ENCODE data around the gene PTCD1. TPM values are rescaled to one million over a fixed set of nuclear protein-coding genes. Genes with fewer than 3 reads are reported as not detected.
A peak's percentile ranks its signal among the peaks of the same experiment; 100 is the strongest.

Gene PTCD1, protein sequence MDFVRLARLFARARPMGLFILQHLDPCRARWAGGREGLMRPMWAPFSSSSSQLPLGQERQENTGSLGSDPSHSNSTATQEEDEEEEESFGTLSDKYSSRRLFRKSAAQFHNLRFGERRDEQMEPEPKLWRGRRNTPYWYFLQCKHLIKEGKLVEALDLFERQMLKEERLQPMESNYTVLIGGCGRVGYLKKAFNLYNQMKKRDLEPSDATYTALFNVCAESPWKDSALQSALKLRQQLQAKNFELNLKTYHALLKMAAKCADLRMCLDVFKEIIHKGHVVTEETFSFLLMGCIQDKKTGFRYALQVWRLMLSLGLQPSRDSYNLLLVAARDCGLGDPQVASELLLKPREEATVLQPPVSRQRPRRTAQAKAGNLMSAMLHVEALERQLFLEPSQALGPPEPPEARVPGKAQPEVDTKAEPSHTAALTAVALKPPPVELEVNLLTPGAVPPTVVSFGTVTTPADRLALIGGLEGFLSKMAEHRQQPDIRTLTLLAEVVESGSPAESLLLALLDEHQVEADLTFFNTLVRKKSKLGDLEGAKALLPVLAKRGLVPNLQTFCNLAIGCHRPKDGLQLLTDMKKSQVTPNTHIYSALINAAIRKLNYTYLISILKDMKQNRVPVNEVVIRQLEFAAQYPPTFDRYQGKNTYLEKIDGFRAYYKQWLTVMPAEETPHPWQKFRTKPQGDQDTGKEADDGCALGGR
- polyA plus RNA-seq (ENCODE audit: insufficient read length in 3 of 3): 1 to 10 TPM; 3.6 to 4.6 (median 4.1) TPM

DNA sequence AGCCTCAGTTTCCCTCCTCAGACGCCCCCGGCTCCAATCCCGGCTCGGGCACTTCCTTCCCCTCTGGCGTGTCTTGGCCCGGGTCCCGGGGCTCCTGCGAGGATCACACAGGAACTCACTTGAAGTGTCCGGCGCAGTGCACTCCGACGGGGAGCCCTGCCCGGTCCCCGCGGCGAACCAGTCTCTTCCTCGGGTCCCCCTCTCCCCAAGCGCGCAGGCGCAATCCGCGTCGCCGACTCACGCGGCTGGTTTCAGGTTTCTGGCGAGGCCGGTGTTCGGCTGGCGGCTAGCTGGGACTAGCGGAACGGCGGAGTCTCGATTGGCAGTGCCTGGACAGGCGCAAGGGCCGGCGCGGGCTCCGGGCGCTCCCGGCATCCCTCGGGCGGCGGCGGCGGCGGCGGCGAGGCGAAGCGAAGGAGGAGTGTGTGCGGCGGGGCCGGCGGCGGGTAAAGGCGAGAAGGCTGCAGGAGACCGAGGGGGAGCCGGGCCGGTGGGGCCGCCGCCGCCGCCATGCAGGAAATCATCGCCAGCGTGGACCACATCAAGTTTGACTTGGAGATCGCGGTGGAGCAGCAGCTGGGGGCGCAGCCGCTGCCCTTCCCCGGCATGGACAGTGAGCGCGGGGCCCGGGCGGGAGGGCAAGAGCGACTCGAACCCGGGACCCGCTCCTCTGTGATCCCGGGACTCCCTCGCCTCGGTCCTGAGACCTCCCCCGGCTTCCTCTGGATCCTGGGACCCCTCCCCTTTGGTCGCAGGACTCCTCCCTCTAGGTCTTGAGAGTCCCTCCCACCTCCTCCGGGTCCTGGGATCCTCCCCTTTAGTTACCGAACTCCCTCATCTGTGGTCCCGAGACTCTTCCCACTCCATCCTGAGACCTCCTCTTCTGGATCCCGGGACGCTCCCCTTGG, at the start of gene PTCD1, which contains the start of gene CPSF4:
Gene PTCD1 (minus strand): TSS at position 226 of the 908 bp plus-strand sequence. CDS start 3,556 bp downstream, outside the sequence.
Gene CPSF4 (plus strand): TSS at position 371 of the 908 bp plus-strand sequence. CDS start 140 bp downstream, at position 511.
- DNase-seq (ENCODE audit: low read depth in 3 of 3, low spot score in 2 of 3): peak; percentile 83 to 87 (median 87)

DNA sequence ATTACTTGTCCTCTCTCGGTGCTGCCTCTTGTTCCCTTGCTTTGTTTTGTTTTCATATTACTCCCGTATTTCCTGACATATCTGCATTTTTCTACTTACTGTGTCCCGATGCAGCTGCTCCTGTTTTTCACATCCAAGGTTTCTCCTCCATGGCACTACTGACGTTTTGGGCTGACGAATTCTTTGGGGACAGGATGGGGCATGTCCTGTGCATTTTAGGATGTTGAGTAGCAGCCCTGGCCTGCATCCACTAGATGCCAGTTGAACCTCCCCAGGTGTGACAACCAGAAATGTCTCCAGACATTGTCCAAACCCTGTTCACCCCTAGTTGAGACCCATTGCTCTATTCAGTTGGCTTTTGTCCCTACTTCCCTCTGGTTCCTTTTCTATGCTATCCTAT, 46.5 kb upstream of the PTCD1 start:
- DNase-seq (ENCODE audit: low read depth in 3 of 3, low spot score in 2 of 3): no peak

DNA sequence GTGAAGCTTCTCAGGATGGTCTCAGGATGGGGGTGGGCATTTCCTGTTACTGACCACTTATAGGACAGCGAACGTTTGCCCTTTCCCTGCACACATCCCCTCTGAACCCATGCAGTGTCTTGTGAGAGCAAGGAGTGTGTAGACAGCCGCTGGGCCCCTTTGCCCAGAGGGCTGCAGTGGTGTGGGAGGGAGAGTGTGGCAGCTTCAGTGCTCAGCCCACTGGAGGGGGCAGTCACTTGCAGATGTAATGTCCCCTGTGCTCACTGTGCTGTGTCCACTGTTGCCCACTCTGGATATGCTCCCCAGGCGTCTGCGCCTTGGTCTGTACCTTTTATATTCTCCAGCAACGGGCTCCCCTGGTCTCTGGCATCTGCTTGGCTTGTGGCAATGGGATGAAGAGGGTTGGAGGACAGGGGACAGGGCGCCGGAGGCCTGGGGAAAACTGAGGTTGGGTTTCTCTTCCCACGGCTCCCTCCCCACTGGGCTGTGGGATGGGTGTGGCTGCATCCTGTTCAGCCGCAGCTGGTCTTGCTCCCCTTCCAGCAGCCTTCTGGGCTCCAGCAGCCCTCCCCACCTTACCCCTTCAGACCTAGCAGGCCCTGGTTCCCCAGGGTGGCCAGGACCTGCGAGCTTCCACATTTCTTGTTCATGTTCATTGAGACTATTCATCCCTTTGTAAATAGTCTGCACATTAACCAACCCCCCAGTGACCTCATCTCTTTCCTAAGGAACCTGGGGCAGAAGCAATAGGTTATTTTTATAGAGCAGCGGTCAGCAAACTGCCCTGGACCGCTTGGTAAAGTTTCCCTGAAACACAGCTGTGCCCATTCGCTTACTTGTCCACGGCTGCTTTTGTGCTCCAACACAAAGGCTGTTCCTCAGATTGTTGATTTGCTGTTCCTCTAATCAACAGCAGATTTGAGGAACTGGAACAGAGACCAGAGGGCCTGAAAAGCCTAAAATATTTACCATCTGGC, 40.2 kb upstream of the PTCD1 start:
- no peak for DNase-seq (ENCODE audit: low read depth in 3 of 3, low spot score in 2 of 3)

DNA sequence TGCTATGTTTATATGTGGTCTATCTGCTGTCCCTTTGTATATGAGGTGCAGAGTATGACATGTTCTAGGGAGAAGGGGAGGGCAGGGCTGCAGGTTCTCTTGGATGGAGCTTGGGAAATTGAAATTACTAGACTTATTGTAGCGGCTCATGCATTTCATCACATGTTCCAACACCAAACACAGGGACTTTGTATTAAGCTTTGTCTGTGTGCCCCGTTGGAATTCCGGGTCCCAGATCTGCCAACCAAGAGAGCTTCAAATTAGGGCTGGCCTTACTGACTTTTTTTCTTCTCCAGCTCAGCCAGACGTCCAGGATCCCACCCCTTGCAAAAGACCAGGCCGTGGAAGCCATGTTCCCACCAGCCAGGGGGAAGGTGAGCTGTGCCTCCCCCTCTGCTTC, 37.5 kb upstream of the PTCD1 start:
- DNase-seq (ENCODE audit: low read depth in 3 of 3, low spot score in 2 of 3): no peak

DNA sequence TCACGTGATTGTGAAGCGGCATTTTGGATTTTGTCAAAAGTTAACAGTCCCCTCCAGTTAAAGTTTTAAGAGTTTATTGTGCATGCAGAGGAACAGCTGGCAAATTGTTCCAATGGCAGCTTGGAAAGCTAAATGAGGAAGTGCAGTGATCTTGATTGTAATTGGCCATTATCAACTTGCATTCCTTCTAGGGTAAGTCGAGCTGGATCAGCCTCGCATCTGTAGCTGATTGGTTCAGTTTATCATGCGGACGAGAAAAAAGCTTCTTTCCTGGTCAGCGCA, 34.7 kb upstream of the PTCD1 start:
- peak; percentile 10 to 19 (median 16) for DNase-seq (ENCODE audit: low read depth in 3 of 3, low spot score in 2 of 3)

DNA sequence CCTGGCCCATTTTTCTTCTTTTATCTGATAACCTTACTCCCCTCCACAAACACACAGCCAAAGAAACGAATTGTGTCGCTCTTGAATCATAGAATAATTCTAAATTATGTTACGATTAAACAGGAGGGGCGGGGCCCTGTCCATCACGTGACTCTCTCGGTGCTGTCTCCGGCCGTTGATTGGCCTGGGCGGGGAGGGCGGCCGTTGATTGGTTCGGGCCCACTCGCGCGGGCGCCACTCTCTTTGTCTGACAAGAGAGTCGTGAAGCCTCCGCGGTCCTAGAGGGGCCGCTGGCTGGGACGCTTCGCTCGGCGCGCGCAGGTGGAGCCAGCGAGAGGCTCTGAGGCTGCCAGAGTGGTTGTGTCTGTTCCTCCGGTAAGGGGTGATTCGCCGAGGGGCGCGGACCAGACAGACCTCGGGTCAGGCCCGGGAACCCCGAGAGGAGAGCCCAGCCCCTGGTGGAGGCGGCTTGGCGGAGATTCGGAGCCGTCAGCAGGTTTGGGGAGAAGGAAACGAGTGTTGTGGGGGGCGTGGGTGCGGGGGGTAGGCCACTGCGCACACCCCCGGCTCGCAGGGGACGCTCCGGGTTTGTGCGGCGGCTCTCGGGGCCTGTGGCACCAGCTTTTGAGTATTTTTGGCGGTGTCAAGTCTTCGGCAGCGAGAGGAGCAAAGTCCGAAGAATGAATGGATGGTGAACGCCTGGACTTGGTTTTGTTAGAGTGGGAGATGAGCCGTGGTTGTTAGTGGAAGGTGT, 34.1 kb upstream of the PTCD1 start, which contains the start of gene ZNF789:
Gene ZNF789 (plus strand): TSS at position 330 of the 754 bp plus-strand sequence. CDS start 3,567 bp downstream, outside the sequence.
- DNase-seq (ENCODE audit: low read depth in 3 of 3, low spot score in 2 of 3): peak; percentile 84 to 93 (median 90)

DNA sequence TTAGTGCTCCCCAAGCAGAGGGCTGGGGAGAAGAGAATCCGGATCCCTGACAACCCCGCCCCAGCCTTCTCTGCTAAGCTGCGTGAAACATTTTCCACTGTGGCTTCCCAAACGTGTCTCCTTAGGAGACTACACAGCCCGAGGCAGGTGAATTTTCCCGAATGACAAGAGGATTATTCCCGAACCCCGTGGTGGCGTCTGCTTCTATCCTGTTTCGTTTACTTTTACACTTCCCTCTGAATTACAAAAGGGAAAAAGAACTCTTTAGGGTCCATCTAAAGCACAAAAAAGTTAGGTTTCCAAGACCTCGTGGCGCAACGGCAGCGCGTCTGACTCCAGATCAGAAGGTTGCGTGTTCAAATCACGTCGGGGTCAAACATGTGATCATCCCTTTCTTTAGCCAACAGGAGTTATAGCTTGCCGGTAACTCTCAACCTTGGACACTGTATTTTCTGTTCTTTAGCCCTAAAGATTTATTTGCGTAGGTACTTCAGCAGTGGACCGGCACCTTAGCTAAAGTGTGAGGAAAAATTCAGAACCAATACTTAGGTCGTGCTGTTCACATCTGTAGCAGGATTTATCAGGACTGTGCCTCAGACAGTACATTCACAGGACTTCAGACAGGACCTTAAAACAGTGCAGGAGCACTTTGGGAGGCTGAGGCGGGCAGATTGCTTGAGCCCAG, 30.9 kb upstream of the PTCD1 start:
- no peak for DNase-seq (ENCODE audit: low read depth in 3 of 3, low spot score in 2 of 3)

DNA sequence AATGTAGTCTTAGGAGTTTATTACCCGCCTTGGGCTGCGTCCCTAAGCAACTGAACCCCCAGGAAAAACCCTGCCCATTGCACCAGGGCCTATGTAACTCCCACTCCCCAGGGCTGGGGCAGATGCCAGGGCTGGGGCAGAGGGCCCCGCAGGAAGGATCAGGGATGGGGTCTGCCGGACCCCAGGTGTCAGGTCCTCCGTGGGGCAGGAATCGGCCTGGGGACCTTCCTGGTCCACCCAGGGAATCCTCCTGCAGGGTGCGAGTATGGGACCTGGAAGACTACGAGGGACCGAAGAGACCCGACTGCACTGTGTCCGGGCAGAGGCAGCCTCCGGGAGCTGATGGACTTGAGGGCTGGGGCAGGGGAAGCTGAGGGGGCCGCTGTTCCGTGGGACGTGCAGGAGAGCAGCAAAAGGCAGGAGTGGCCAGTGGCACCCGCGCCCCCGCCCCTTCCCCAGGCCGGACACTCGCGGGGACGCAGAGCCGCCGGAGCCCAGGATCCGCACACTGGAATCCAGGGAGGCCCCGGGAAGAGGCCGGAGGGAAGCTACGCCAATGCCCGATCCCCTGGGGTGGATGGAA, 29.8 kb upstream of the PTCD1 start:
- DNase-seq (ENCODE audit: low read depth in 3 of 3, low spot score in 2 of 3): no peak

DNA sequence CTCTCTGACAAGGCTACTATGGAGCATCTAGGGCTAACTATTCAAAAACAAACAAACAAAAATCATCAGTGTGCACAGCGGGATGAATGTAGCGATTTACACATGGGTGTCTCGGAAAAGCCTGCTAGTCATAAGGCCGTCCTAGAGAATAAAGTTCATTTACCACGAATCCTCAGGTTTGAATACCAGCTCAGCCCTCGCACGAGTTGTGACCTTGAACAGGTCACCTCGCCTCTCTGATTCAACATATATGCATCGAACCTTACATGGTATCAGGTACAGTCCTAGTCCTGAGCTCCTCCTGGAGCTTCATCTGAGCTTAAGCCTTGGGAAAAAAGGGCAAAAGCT, 26.8 kb upstream of the PTCD1 start:
- DNase-seq (ENCODE audit: low read depth in 3 of 3, low spot score in 2 of 3): no peak

DNA sequence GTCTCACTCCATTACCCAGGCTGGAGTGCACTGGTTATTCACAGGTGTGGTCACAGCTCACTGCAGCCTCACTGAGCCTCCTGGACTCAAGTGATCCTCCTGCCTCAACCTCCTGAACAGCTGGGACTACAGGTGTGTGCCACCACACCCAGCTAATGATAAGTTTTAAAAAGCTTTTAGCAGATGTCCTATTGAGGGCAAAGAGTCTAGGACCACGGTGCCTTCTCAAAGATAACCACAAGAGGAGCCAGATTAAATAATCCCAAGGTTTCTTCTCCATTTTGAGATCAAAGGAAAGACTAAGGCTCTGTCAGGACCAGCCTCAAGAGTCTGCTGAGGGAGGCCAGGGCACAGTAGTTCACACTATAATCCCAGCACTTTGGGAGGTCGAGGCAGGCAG, 22.6 kb upstream of the PTCD1 start:
- DNase-seq (ENCODE audit: low read depth in 3 of 3, low spot score in 2 of 3): no peak

DNA sequence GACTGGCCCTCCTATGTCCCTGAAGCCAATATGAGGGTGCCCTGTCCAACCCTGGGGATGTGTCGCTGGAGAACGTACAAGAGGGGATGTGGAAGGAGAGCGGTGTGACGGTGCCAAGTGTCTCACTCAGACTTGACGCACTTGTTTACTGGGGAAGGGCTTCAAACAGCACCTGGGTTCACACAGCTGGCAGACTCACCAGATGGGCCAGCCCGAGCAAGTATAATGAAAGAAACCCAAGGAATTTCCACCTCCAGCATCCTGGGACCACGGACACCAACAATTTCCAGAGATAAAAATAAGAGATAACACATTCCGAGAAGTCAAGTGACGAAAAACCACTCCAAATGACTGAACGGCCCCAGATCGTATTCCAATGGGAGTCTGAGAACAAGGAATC, 22.1 kb upstream of the PTCD1 start:
- DNase-seq (ENCODE audit: low read depth in 3 of 3, low spot score in 2 of 3): no peak

DNA sequence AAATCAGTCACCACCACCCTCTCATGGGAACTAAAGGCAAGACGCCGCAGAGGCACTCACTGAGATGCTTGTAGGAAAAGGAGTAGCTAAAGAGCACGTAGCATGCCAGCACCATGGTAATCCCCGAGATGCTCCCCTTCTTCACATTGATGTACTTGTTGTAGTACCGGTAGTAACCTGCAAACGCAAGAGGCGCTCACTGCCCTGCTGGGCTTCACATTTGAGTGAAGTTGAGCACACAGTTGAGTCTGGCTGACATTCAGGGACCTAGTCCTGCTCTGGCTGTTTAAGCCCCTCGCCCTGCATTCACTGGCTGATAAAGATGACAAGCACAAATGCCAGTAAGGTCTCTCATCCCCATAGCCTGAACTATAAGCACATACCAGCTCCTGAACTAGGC, 20.5 kb upstream of the PTCD1 start:
- DNase-seq (ENCODE audit: low read depth in 3 of 3, low spot score in 2 of 3): no peak

DNA sequence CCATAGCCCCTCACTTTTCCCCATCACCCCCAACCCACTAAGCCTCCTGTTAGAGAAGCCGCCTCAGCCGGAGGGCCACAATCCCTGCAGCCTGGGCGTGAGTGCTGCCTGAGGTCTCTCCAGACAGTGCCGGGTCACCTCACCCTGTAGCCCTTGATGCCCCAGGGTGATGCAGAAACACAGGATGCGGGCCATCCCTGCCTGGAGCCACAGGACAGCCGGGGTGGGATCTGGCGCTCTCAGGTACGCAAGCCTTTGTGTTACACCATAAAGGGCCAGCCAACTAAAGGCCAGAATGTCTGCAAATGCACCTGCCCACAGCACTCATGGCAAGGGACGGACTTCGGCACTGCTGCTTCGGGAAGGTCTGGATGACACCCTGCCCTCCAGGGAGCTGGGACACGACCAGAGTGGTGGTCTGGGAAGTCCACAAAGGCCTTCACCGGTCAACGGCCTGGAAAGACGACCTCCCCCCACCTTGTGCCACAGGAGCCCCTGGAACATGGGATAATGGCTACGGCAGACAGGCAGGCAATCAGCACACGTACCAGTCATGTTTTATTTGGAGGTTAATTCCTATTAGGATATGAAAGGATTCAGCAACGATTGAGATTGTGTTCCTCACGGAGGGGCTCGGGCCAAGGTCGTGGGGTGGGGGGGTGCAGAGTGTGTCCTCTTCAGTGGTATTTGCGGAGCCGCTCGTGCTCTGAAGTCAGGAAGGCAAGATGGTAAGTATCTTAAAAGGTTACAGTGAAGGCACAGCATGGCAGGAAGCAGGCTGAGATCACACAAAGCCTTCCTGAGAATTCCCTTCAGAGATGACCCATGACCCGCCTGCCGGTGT, 19.3 kb upstream of the PTCD1 start:
- DNase-seq (ENCODE audit: low read depth in 3 of 3, low spot score in 2 of 3): no peak

DNA sequence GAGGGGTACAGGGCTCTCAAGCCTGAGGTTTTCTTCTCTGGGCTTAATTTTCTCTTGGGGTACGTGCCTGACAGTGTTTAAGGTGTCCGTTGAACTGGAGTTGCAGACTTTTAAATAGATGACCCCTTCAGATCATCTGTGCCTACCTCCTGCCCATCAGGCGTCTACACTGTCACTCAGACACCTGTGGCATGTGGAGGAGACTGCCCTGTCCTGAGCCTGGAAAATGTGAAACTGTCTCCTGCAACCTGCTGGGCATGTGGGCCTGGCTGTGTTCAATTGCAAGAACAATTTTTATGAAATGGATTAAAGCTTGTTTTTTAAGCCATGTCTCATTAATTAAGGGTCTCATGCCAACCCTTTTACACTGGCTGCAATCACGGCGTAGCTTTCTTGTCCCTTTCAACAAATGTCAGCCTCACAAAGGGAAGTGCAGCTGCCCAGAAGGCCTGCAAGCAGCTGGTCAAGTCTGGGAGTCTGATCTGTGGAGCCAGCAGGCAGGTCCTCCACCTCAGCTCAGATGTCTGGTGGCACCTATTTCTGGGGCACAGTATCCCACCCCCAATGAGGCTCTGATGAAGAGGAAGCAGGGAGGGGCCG, 18.6 kb upstream of the PTCD1 start:
- DNase-seq (ENCODE audit: low read depth in 3 of 3, low spot score in 2 of 3): no peak

DNA sequence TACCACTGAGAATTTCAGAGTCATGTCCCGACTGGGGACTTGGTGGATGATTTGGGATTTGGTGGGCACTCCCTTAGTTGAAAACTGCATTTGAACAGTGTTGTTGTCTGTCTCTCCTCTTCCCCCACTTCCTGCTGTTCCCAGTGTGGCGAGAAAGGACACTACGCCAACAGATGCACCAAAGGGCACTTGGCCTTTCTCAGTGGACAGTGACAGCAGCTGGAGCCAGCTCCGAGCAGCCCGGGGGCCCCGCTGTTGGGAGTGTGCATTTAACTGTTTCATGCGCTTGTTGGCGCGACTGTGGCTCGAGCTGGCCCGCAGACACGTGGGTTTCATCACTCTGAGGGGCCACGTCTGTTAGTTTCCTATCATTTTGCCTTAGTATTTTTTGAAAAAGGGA, 17.7 kb upstream of the PTCD1 start:
- DNase-seq (ENCODE audit: low read depth in 3 of 3, low spot score in 2 of 3): no peak

DNA sequence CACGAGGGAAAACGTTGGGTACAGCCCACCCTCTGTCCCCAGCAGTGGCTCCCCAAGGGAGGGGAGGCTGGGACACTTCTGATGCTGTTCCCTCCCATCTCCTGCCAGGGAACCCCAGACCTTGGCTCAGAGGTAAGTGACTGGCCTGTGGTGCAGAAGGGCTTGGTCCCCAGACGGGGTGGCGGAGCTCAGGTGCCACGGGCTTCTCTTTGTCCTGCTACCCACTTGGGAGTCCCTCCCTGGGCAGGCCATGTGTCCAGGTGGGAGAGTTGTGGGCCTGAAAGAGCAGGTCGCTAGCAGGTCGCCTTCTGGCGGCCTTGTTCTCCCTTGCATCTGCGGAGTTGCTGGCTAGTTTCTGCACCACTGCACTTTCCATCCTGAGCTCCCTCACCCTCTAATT, 17.3 kb upstream of the PTCD1 start:
- DNase-seq (ENCODE audit: low read depth in 3 of 3, low spot score in 2 of 3): no peak

DNA sequence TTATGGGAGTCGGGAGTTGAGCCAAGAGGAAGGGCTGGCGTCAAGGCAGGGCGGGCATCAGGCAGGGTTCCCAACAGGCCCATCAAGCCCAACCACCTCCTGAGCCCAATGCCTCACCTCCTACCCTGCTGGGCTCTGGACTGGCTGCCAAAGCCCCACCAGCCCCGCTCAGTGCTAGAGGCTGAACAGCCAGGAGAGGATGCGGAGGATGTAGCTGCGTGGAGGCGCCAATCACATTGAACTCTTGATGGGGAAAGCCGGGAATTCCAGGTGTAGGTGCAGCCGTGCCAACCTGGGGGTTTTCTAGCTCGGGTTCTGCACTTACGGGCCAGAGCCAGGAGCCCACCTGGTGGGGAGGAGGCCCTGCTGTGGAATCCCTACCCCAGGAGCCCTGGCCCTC, 14.5 kb upstream of the PTCD1 start:
- DNase-seq (ENCODE audit: low read depth in 3 of 3, low spot score in 2 of 3): no peak
